Hematopoietic multipotent progenitor cell treated with erythropoietin and hydrocortisone succinate and interleukin-3 and kit ligand, for 6 days (in vitro differentiated cells): ENCODE results near the gene NR1D2.
"Not testable (repeated sequence)": the region's sequence is repeated elsewhere in the genome, so short reads cannot be mapped to it uniquely, and the experiment has no call there.

Source experiments
- DNase-seq: peaks from one replicate; pipeline ENCODE4 v3.0.0-alpha.2; 2015

NR1D2 gene

GRCh38 chr3:23944861-23945662, at the start of gene NR1D2:
TSS of gene NR1D2 (plus strand) at chr3:23945286. CDS start at chr3:23945579, 293 bp downstream.
- DNase-seq: peak; percentile 88

GRCh38 chr3:23900744-23901143, 44.3 kb upstream of the NR1D2 start:
- no peak for DNase-seq

DNA sequence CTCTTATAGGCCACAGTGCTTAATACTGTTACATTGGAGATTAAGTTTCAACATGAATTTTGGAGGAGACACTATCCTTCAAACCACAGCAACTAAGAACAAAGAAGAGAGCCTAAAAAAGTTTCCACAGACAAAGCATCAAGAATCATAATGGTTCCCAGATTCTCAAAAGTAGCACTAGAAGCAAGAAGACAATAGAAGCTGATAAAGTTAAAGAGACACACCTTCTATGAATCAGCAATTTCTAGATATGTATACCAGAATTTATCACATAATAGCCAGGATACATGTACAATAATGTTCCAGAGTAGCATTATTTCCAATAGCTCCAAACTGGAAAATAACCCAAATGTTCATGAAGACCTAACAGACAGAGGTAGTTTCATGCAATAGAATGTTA, 40.5 kb upstream of the NR1D2 start:
- peak; percentile 52 for DNase-seq

- DNase-seq: no peak
These were observed 35.7 kb upstream of the NR1D2 start for GRCh38 chr3:23909341-23909740.

DNA sequence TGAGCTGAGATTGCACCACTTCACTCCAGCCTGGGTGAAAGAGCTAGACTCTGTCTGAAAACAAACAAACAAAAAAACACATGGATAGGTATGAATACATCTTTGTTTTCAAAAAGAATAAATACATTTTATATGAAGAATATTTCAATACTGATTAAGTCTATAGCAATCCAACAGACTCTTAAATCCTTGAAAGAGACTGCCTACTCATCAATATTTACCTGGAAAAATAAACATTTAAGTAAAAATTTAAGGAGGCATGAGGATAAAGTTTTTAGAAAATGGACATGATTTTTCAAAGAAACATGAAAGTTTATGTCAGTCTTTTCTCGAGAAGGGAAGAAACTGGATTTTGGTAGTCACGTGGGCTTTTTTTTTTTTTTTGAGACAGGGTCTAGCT, 33.7 kb upstream of the NR1D2 start:
- DNase-seq: no peak

DNA sequence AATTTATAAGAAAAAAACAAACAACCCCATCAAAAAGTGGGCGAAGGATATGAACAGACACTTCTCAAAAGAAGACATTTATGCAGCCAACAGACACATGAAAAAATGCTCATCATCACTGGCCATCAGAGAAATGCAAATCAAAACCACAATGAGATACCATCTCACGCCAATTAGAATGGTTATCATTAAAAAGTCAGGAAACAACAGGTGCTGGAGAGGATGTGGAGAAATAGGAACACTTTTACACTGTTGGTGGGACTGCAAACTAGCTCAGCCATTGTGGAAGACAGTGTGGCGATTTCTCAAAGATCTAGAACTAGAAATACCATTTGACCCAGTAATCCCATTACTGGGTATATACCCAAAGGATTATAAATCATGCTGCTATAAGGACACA, 32.8 kb upstream of the NR1D2 start:
- DNase-seq: not testable (repeated sequence)

DNA sequence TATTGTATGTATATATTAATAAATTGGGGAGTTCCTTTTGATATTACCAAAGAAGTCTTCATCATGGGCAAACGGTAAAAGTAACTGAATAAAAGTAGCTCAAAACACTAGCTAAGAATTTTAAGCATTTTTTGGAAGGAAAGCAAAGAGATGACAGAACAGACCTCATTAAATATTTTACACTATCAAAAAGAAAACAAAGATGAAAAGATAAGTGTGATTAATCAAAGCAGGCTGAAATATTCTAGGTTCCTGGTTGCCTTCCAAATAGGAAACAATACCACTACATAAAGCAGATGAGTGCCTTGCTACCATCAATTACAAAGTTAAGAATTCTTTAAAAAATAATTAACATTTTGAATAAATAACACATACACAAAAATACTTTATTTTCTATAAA, 31.9 kb upstream of the NR1D2 start:
- no peak for DNase-seq

DNA sequence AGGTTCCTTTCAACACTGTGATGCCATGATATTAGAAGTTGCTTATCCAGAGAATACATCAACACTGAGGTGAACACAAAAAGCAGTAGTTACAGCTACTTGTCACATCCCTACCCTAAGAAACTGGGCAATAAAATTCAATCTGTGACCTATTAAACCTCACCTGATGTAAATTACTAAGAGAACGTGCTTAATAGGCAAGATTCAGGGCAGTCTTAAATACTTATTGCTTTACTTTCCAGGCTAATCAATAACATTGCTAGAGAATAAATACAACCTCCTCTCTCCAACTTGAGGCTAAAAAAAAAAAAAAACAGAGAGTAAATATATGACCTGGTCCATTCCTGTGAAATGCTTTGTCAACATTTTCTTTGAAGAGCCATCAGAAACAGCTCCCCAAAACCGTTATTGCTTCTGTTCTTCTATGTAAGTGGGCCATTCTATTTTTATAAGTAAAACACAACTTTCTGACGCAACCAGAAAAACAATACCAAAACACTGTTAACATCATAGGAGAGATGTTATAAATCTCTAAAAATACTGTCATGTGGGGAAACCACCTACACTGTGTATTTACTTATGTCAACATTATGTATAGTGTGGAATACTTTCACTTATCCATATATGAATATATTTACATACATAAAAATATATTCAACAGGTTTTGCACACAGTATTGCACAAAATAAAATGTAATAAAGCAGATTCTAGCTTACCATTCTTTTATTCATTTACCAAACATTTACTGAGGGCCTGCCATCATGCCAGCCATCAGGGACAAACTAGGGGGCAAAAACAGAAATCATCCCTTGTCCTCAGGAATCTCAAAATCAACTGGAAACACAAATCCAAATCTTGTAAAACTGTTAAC, 31.0 kb upstream of the NR1D2 start:
- no peak for DNase-seq

- peak; percentile 32 for DNase-seq
These were observed 29.5 kb upstream of the NR1D2 start for GRCh38 chr3:23915537-23916108.

DNA sequence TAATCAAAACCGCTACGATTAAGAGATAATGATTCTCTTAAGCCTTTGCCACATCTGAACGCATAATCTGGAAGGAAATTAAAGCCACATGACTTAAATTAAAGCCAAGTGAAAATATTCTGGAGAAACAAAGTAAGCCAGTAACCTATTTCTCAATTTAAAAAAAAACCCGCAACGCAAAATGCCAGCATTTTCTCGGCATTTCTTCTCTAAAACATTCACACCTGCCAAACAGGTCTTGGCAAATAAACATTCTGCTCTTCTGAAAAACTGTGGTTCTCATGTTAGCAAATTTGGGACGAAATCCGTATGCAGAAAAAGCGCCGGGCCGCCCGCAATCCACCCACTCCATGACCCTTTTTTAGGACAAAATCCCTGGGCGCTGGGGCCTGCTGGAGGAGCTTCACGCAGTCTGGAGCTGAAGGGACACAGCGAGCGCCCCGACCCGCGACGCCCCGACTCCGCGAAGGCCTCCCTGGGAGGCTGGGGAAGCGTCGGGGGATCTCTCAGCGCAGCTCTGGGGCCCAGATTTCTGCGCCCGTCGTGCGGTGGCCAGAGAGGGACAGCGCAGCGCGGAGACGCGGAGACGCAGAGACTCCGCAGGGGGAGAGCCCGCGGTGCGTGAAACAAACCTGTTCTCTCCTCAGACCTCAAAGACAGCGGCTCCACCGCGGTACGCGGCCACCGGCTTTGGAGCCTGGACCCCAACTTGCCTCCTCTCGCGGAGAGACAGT, 28.8 kb upstream of the NR1D2 start:
- DNase-seq: peak; percentile 48

GRCh38 chr3:23916886-23917678, 28.0 kb upstream of the NR1D2 start, which contains the start of the genes NKIRAS1 and RPL15:
TSS of gene NKIRAS1 (minus strand) at chr3:23916990. CDS start at chr3:23910904, 6,086 bp downstream.
TSS of gene RPL15 (plus strand) at chr3:23917132. CDS start at chr3:23917860, 728 bp downstream.
- DNase-seq: peak; percentile 99

GRCh38 chr3:23917679-23918303, 27.3 kb upstream of the NR1D2 start:
- peak; percentile 81 for DNase-seq

- not testable (repeated sequence) for DNase-seq
These were observed 26.8 kb upstream of the NR1D2 start for GRCh38 chr3:23918331-23918730.

DNA sequence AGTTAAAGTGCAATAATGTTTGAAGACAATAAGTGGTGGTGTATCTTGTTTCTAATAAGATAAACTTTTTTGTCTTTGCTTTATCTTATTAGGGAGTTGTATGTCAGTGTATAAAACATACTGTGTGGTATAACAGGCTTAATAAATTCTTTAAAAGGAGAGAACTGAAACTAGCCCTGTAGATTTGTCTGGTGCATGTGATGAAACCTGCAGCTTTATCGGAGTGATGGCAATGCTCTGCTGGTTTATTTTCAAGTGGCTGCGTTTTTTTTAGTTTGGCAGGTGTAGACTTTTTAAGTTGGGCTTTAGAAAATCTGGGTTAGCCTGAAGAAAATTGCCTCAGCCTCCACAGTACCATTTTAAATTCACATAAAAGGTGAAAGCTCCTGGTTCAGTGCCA, 25.5 kb upstream of the NR1D2 start:
- no peak for DNase-seq

DNA sequence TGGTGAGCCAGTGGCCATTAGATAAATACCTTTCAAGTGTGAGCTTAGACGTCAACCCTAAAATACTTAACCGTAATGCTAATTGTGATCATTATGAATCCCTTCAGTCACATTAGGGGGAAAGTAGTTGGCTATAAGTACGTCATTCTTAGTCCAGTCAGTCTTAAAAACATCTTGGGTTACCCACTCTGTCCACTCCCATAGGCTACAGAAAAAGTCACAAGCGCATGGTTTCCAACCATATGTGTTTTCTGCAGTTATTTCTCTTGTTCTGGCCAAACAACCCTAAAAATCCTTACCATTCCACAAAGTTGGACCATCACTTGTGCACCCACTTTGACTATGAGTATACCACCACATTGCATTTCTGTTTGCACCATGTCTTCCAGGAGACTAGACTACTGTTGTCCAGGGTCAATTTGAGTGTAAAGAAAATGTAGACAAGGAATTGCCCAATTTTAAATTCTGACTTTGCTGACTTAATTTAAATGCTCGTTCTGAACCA, 24.9 kb upstream of the NR1D2 start:
- DNase-seq: no peak

DNA sequence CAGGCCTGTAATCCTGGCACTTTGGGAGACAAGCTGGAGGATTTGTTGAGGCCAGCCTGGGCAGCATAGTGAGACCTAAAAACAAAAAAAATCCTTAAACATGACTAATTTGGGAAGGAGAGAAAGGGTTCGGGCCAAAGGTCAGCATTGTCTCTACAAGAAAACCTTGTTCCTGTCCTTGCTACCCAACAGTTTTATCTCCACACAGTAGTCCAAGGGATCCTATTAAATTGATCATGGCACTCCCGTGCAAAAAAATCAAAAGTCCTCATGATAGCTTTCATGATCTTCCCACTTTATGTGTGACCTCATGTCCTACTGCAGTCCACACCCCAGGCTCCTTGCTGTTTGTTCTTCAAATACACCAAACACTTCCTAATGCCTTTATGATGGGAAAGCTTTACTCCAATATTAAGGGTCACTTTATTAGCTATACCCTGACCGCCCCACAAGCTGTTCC, 24.0 kb upstream of the NR1D2 start:
- peak; percentile 47 for DNase-seq

- no peak for DNase-seq
These were observed 21.3 kb upstream of the NR1D2 start for GRCh38 chr3:23923786-23924185.

DNA sequence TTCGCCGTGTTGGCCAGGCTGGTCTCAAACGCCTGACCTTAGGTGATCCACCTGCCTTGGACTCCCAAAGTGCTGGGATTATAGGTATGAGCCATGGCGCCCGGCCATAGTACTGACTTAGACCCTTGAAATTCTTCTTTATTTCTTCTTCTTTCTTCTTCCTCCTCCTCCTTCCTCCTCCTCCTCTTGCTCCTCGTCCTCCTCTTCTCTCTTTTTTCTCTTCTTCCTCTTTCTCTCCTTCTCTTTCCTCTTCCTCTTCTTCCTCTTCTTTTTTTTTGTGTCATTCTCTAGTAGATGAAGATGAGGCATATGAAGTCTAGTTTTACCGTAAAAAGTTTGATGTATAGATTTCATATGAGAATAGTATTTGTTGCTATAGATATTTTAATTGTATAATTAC, 18.8 kb upstream of the NR1D2 start:
- no peak for DNase-seq

DNA sequence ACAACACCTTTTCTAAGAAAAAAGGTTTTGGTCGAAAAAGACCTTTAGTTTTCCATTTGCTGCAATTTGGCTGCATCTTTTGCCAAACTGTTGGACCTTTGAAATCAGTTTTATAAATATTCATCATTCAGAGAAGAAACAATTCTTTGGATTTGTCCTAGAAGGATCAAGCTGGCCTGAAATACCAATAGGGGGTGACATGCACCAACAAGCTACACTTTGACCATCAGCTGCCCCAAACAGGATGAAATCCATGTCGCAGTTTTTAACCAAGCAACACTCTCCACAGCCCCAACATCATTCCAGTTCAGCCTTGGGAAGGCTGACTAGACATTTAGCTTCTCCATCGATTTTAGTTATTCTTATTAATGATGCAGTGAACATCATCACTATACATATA, 18.4 kb upstream of the NR1D2 start:
- DNase-seq: no peak

DNA sequence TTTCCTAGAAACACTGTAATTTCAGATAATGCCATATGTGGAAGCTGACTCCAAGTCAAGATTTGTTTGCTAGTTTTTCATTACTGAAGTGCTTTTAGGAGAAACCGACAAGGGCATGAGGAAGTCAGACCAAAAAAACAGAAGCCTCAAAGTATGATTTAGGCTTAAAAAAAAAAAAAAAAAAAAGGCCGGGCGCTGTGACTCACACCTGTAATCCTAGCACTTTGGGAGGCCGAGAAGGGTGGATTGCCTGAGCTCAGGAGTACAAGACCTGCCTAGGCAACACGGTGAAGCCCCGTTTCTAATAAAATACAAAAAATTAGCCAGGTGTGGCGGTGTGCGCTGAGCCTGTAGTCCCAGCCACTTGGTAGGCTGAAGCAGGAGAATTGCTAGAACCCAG, 16.6 kb upstream of the NR1D2 start:
- no peak for DNase-seq

DNA sequence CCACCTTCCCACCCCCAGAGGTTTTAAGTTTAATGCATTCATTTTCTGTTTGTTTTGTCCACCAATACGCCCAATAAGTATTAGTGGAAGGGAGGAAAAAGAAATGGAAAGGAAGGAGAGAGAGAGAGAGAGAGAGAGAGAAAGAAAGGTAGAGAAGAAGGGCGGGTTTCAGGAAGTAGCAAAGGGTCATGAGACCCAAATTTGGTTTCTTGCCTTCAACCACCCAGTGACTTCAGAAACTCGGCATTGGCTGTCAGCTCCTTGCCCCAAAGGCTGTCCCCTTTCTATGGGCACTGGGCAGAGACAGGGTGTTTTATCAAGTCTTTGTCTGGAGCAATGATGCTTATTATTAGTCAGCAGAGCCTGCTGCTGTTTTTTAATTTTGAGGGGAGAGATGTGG, 13.5 kb upstream of the NR1D2 start:
- DNase-seq: no peak
